ENCODE data around the gene BRDT.

DNA sequence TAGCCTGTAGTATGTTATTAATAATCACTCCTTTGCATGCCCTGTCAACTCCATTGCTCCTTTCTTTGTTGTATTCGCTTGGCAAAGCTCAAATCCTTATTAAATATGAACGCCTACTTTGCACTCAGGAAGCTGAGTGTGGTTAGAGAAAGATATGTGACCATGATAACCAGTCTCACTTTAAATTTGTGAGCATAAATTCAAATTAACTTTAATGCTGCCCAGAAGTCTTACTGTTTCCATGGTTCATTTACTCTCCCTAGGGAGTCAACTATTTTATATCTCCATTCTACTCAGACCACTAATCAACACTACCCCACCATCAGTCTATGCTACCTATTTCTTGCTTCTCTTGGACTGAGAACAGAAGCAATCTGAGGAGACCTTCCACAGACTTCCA is 68.5 kb downstream of the BRDT start:
- TF ChIP-seq, protein P1, sequence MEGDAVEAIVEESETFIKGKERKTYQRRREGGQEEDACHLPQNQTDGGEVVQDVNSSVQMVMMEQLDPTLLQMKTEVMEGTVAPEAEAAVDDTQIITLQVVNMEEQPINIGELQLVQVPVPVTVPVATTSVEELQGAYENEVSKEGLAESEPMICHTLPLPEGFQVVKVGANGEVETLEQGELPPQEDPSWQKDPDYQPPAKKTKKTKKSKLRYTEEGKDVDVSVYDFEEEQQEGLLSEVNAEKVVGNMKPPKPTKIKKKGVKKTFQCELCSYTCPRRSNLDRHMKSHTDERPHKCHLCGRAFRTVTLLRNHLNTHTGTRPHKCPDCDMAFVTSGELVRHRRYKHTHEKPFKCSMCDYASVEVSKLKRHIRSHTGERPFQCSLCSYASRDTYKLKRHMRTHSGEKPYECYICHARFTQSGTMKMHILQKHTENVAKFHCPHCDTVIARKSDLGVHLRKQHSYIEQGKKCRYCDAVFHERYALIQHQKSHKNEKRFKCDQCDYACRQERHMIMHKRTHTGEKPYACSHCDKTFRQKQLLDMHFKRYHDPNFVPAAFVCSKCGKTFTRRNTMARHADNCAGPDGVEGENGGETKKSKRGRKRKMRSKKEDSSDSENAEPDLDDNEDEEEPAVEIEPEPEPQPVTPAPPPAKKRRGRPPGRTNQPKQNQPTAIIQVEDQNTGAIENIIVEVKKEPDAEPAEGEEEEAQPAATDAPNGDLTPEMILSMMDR (IDR thresholded peaks at IDR 0.05) = no peak
- no peak for TF ChIP-seq POLR2A (IDR thresholded peaks at IDR 0.05)

Measured in stomach (tissue), 4 donors.